GM19372 (cell line): ENCODE data around the gene SLC1A4.
"Not testable (repeated sequence)": the region's sequence is repeated elsewhere in the genome, so short reads cannot be mapped to it uniquely, and the experiment has no call there.

ENCODE experiments used
- ATAC-seq: cut with Tn5 transposase; IDR thresholded peaks from one replicate; pipeline ENCODE4 v1.9.1; 2021; ENCODE audit warnings: mild to moderate bottlenecking, low read depth, moderate library complexity; ENCODE audit not compliant: unreplicated experiment

Gene SLC1A4

DNA sequence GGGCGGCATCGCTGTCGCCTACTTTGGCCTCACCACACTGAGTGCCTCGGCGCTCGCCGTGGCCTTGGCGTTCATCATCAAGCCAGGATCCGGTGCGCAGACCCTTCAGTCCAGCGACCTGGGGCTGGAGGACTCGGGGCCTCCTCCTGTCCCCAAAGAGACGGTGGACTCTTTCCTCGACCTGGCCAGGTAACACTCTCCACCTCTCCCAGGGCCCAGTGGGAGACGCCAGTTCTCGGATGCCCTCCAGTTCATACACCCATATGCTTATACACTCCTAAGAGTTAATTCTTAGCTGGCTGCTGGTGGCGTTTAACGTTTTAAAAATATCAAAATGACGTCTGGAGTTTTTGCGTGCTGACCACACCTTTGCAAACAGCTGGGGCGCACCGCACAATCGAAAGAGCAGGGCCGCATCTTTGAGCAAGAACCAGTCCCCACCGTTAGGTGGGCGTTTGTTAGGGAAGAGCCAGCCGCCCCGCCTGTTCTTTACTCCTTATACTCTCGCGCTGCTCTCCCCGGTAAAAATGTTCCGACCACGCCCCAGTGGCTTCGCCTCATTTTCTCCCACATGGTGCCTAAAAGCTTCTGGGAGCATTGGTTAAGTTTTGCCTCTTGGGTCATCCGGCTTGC, 899 bp downstream of the SLC1A4 start:
- ATAC-seq, result peak; percentile 2

DNA sequence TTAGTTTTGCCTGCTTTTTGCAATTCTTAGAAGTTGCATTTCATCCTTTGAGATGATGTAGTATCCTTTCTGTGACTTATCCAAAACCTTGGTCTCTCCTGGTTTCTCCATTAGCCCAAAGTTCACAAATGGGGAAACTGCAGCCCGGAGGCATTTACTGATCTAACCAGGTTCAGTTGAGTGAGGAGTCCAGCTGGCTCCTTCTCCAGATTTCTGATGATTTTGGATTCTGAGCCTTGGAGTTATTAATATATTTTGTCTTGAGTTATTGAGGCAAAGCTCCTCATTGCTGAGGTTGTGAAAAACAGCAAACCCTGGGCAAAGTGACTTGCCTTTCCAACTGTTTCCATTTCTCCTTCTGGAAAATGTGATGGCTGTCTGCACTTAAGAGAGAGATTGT, 1.7 kb downstream of the SLC1A4 start:
- no peak for ATAC-seq

DNA sequence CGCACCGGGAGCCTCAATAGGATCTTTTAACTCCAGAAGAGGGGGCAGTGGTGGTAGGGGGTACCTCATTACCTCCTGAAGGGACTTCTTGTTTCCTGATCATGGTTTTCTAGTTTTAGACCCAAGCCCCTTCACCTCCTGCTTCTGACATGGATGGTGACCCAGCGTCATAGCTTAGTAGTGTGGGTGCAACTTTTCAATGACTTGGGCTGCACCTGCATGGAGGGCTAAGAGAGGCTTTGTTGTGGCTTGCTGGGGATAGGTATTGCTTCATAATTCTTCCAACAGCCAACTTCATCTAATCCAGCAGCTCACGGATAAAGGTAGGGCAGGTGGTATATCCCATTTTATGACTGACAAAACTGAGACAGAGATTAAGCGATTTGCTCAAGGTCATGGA, 3.0 kb downstream of the SLC1A4 start:
- no peak for ATAC-seq

DNA sequence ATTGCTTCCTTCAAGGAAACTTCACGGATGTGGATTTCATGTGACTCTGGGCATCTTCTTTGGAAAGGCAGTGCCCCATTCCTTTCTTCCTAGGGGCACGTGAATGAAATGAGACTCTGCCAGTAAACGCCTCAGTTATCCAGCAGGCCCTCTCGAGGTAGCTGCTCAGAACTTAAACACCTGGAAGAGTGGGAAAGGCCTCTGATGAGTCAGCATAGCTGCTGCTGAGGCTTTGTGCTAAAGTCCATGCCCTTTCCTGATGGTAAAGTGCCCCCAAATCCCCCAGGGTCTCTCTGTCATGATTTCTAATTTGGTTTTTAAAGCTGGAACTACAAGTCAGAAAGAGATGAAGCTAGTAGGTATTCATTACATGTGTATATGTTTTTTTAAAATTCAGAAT, 3.8 kb downstream of the SLC1A4 start:
- no peak for ATAC-seq

DNA sequence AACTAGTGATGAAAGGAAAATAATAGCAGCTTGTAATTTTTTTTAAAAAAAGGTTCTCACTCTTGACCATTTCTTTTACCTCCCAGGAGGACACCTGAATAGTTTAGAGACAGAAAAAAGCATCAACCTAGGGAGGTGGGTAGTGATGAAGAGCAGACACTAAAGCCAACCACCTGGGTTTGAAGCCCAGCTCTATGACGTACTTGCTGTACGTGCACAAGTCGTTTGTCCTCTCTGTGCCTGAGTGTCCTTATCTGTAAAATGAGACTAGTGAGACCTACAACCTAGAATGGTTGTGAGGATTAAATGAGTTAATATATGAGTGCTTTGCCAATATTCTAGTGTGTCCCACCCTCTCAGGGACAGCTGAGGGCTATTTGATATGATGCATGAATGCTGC, 5.8 kb downstream of the SLC1A4 start:
- no peak for ATAC-seq

DNA sequence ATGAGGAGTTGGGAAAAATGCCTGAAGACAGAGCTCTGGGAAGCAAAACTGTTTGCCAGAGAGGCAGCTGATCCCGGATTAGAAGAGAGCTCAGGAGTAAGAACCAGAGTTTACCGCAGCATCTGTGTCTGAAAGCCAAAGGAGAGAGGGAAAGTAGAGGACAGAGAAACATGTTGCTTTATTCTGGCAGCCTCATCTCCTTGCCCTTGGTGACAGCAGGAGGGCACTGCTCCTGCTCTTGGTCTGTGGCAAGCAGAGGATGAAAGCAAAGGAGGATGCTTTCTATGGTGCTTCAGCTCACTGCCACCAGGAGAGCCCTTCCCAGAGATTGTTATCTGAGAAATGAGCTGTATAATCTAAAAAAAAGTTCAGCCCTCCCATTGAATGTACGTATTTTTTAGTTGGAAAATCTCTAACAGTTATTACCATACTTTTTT, 7.7 kb downstream of the SLC1A4 start:
- ATAC-seq, result no peak

DNA sequence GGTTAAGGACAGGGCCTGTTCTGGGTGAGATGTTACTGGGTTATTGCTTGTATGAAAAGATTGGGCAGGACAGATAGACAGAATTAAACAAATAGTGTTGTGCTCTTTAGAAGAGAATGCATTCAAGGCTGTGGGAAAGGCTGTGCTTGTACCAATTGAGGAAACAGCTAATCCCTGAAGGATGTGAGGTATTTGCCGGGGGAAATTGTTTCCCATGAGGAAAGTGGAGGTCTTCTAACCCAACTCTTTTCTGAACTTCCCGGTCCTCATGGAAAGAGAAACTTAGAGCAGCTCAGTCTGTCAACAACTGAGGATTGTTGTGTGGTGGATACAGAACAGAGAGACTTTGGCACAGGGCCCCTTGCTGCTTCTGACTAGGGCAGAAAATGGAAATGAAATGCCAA, 9.5 kb downstream of the SLC1A4 start:
- ATAC-seq, result no peak

DNA sequence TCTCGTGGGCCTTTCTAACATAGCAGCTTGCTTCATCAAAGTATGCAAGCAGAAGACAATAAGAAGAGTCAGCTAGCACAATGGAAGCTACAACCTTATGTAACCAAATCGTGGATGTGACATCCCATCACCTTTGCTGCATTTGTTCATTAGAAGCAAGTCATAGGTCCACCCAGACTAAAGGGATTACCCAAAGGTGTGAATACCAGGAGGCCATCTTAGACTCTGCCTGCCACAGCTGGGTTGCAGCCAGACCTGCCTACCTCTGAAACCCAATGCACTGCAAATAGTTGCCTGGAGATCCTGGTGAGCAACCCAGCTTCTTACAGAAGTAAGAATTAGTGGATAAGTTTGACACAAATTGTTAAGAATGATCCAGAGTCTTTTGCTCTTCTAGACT, 10.6 kb downstream of the SLC1A4 start:
- ATAC-seq, result no peak

DNA sequence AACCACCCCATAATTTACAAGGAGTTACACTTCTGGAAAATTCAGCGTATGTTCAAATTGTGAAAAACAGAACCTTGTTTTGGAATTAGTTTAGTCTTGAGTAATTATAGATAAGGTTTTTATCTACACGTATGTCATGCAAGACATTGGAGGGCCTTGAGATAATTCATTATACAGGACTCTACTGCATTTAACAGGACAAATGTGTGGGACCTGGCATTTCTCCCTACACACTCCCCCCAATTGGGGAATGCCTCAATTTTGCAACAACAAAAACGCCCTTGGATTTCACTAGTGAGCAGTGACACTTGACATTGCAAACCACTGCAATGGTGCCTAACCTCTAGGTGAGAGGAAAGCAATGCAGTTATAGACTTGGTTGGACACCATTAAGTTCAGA, 11.4 kb downstream of the SLC1A4 start:
- ATAC-seq, result no peak

DNA sequence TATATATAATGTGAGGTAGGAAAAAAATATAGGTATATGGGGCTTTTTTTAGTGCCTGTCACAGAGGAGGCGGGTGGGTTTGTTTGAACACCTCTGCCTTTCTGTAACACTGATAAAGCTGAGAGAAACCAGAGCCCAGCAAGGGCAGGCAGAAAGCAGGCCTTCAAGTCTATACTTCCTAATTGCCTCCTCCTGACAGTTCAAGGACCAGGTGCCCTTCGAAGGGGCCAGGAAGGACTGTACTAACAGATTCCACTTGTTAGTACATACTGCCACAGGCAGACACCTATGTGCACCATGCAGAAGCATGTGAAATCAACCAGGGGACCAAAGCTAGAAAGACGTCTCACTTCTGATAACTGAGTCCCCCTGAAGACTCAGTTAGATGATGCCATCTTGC, 13.8 kb downstream of the SLC1A4 start:
- ATAC-seq, result no peak

DNA sequence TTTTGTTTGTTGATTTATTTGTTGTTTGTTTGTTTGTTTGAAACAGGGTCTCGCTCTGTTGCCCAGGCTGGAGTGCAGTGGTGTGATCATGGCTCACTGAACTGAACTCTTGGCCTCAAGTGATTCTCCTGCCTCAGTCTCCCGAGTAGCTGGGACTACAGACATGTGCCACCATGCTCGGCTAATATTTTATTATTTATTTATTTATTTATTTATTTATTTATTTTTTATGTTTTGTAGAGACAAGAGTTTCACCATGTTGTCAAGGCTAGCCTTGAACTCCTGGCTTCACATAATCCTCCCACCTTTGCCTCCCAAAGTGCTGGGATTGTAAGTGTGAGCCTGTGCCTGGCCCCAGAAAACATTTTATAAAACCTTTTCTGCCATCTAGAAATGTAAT, 15.0 kb downstream of the SLC1A4 start:
- ATAC-seq, result not testable (repeated sequence)

DNA sequence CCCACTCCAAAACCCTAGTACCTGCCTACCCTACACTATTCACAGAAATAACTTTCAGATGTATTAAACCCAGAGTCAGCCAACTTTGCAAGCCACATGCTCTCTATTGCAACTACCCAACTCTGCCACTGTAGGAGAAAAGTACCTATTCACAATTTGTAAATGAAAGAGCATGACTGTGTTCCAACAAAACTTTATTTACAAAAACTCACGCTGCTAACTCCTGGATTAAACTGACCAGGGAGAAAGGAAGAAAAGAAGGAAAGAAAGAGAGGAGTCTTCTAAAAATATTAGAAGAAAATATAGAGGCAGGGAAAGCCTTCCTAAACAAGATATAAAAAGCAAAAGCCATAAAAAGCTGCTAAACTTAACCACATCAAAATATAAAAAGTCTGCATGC, 24.6 kb downstream of the SLC1A4 start:
- ATAC-seq, result no peak

DNA sequence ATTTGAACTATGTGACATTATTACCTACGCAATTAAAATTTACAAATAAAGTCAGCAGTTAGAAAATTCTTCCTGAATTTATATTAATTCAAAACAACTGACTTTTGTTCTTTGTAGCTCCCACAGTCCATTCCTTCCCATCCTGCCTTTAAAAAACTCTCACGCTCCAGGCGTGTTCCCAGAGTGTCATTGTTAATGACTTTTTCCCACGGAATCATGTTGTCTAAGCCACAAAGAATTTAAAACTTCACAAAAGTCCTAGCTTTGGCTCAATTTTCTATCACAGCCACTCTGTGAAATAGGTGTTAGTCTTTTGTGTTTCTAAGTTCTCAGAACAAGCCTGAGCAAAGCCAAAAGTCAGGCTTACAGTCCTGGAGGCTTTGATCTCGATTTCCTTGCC, 26.5 kb downstream of the SLC1A4 start:
- no peak for ATAC-seq

DNA sequence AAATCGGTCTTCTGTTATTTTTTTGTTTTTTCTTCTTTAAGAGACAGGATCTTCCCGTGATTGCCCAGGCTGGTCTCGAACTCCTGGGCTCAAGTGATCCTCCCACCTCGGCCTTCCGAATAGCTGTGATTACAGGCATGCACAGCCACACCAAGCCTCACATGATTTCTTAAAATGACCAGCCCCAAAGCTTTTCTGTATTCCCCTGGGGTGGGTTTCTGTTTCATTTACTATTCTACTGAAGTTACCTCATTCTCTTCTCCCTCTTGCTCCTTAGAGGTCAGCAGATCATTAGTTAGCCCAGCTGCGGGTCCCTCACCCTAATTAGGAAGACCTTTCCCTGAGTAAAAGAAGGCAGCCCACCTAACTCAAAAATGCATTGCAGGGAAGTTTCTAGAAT, 27.6 kb downstream of the SLC1A4 start:
- no peak for ATAC-seq

DNA sequence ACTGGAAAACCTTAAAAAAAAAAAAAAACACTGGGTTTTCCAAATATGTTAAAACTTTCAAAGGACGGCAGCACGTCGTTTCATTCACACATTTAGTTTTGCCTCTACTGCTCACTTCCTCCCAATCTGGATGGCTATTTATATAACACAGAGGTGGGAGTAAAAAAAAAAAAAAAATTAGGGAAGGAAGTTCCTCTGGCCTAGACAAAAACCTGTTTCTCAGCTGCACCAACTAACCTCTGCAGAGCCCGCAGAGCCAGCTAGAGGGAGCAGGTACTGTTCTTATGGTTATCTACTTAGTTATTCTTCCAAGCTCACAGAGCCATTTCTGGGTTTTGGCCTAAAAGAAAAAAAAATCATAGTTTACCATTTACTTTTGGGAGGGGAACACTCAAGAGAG, 28.1 kb downstream of the SLC1A4 start:
- no peak for ATAC-seq

DNA sequence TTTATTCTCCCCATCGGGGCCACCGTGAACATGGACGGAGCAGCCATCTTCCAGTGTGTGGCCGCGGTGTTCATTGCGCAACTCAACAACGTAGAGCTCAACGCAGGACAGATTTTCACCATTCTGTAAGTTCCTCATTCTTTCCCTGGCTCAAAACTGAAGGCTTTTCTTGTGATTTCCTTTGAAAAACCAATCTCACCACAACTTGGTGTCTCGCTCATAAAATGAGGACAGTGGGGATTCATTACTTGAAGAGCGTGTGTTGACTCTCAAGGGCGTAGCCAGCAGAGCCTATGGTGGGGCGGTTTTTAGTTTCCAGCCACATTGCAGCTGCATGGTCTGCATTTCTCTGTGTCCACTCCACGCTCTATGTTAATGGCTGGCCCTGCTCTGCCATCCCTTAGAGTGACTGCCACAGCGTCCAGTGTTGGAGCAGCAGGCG, 29.0 kb downstream of the SLC1A4 start:
- no peak for ATAC-seq

DNA sequence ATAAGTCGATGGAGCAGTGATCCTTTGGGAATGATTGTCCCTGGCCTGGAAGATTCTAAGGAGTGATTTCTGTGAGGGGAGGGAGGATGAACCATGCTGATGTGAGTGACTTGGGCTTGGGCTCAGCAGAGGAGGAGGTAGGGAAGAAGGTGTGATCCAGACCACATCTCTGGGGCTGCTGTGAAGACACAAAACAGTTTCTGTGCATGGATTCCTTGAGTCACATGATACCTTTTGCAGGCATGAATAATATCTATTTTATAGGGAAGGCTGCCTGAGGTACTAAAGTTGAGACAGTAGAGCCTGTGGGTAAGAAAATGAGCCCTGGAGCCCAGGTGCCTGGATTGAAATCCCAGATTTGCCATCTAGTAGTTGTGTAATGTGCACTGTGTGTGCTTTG, 29.8 kb downstream of the SLC1A4 start:
- ATAC-seq, result no peak

DNA sequence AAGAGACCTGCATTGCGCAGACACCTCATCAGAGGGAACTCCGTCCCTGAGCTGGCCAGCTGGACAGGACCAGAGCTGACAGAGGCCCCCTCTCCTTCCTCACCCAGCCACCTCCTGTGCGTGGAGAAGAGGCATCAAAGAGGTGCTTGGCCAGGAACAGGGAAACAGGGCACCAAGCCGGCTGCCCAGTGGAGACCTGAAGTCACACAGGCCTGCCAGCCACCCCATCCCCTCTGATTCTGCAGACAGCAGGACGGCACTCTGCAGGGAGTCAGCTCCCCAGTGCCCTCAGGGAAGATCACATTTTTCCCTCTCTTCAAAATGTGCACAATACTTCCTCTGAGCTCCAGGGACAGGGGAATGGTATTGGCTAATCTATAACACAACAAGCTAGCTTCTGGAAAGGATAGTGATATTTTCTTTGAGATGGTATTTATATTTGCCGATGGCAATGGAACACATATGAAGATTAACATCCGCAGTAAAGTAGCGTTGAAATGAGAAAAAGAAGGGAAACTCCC, 30.5 kb downstream of the SLC1A4 start:
- ATAC-seq, result no peak

DNA sequence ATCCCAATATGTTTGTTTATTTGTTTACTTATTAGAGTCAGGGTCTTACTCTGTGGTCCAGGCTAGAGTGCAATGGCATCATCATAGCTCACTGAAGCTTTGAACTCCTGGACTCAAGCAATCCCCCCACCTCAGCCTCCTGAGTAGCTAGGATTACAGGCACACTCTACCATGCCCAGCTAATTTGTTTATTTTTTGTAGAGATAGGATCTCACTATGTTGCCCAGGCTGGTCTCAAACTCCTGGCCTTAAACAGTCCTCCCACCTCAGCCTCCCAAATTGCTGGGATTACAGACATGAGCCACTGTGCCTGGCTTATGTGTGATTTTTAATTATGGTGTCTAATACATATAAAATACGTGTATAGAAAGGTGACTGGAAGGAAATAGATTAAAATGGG, 31.1 kb downstream of the SLC1A4 start:
- not testable (repeated sequence) for ATAC-seq

DNA sequence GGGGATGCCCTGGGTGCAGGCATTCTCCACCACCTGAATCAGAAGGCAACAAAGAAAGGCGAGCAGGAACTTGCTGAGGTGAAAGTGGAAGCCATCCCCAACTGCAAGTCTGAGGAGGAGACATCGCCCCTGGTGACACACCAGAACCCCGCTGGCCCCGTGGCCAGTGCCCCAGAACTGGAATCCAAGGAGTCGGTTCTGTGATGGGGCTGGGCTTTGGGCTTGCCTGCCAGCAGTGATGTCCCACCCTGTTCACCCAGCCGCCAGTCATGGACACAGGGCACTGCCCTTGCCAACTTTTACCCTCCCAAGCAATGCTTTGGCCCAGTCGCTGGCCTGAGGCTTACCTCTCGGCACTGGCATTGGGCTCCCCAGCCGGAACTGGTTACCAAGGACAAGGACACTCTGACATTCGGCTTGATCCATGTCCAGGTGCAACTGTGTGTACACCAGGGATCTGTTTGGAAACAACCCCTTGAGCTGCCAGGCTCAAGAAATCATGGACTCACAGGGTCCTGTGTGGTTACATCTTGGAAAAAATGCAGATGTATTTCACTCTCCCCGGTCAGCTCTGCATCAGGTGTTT, 31.8 kb downstream of the SLC1A4 start:
- ATAC-seq, result no peak

DNA sequence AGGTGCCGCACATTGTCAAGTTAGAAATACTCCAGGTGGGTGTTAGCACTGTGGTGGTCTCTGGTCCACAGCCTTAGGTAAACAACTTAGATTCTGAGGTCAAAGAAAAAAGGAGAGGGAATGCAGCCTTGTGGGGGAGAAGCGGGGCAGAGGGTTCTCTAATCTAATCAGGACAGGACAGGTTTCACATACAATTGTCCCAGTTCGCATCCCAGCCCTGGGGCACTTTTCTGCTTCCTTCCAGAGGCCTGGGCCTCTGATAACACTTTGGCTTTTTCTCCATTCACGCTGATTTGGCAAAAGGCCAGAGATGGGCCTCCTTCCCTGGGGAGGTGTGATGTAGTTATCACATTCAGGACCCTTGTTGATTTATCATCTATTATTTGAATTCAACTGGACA, 32.5 kb downstream of the SLC1A4 start:
- ATAC-seq, result no peak

DNA sequence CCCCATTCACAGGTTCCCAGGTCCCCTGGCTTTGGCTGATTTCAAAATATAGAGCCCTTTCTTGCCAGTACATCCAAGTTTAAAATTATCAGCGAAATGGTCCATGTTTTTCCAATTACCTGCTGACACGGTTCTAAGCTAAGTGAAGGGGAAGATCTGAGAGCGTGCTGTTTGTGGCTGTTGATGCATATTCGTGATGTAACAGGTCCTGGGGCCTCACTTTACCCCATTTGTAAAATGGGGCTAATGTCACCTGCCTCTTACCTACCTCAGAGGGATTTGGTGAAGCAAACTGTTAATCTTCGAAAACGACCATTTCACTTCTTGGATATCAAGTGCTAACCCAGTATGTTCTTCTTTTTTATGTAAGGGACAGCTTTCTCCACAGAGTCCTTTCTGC, 33.0 kb downstream of the SLC1A4 start:
- ATAC-seq, result no peak
